Left lung (tissue), 10 donors: ENCODE data around the gene STAMBPL1. TPM values are rescaled to one million over a fixed set of nuclear protein-coding genes. Genes with fewer than 3 reads are reported as not detected.
A peak's percentile ranks its signal among the peaks of the same experiment; 100 is the strongest.

ENCODE experiments used
- ATAC-seq: fragments of 200-7000 bp; cut with Tn5 transposase; one replicate; pipeline ENCODE4 v1.9.1; 2020; ENCODE audit warnings: moderate library complexity
- DNase-seq, 4 donors: peaks; one replicate each; pipeline ENCODE4 v3.0.0-alpha.2; 2013 to 2020
- H3K27ac ChIP-seq, 2 donors: fragments of 200-600 bp; sonication (generic) in 1 of 2; one replicate each; pipeline versions ENCODE4 v1.5.0 to v1.8.0; 2020 to 2021
- H3K27me3 ChIP-seq, 2 donors: fragments of 200-600 bp; sonication (generic) in 1 of 2; one replicate each; pipeline versions ENCODE4 v1.5.0 to v1.8.0; 2020 to 2021
- H3K36me3 ChIP-seq, 2 donors: fragments of 200-600 bp; sonication (generic) in 1 of 2; one replicate each; pipeline versions ENCODE4 v1.5.0 to v1.8.0; 2020 to 2021
- H3K4me1 ChIP-seq, 2 donors: fragments of 200-600 bp; one replicate each; pipeline ENCODE4 v1.8.0; 2021
- H3K4me3 ChIP-seq, 2 donors: fragments of 200-600 bp; sonication (generic) in 1 of 2; one replicate each; pipeline versions ENCODE4 v1.5.0 to v1.8.0; 2020 to 2021; ENCODE audit warnings: mild to moderate bottlenecking in 1 of 2
- H3K9me3 ChIP-seq, 2 donors: fragments of 200-600 bp; sonication (generic) in 1 of 2; one replicate each; pipeline versions ENCODE4 v1.5.0 to v1.8.0; 2020 to 2021
- CTCF ChIP-seq, 2 donors: fragments of 200-600 bp; sonication (generic) in 1 of 2; IDR thresholded peaks; one replicate each; pipeline versions ENCODE4 v1.5.0 to v1.8.0; 2021; ENCODE audit warnings: antibody characterized with exemption in 2 of 2
- intact Hi-C, 2 donors: fragments of 100-400 bp; cut with DNase I; formaldehyde crosslinking; loops; one replicate each; pipeline versions ENCODE4 v1.11.2 to v1.14.2; 2022
- polyA plus RNA-seq, 6 donors: library from polyadenylated mRNA; unstranded; fragments of 120-200 nt; gene quantifications; one replicate each; pipeline ENCODE4 v1.2.1, GENCODE V29; 2013; ENCODE audit not compliant: insufficient read length in 6 of 6
- total RNA-seq, 2 donors: library from RNA; stranded (reverse); fragmentation: NEBNext Ultra II Directional; extraction: Animal tissue kit (Norgen Biotek cat#: 25700); gene quantifications; one replicate each; pipeline ENCODE4 v1.2.1, GENCODE V29; 2021
- donor health status: DM: no; HTN: yes; CAD: no.
- donor health status: DM: no; HTN: no; CAD: no.

The STAMBPL1 gene
- total and polyA plus RNA-seq, 8 donors = 7.5 to 13.4 (median 11.4) TPM

- ATAC-seq (peak; percentile 38), DNase-seq (no peak)
- H3K4me3 ChIP-seq = no peak overlapping the region
- peak overlapping the region in 1 of 2 donors; percentile 83 for H3K27ac ChIP-seq
- TF ChIP-seq CTCF (IDR thresholded peaks at IDR 0.05) = no peak
- intact Hi-C loops = no loop called here
- H3K4me1 ChIP-seq = peaks cover 7 to 66% of the 10 kb centered on the region in 2 donors
- no peaks in the 10 kb centered on the region for H3K9me3 ChIP-seq
- H3K36me3 ChIP-seq = no peaks in the 10 kb centered on the region
- H3K27me3 ChIP-seq = no peaks in the 10 kb centered on the region
Observed at GRCh38 chr10:88853155-88853881, 26.7 kb upstream of the STAMBPL1 start.

GRCh38 chr10:88854684-88855083 is 25.4 kb upstream of the STAMBPL1 start:
- intact Hi-C loops = no loop called here
- Histone ChIP-seq H3K4me3 (no peak overlapping the region), H3K27me3 (no peaks in the 10 kb centered on the region), H3K4me1 (peaks cover 7 to 60% of the 10 kb centered on the region in 2 donors), H3K27ac (peak overlapping the region in 1 of 2 donors; percentile 83), H3K9me3 (no peaks in the 10 kb centered on the region), H3K36me3 (no peaks in the 10 kb centered on the region)
- DNase-seq (no peak), ATAC-seq (no peak)
- TF ChIP-seq CTCF (IDR thresholded peaks at IDR 0.05) = no peak

- no peak overlapping the region for H3K4me3 ChIP-seq
- DNase-seq (no peak), ATAC-seq (no peak)
- peaks cover 0 to 51% of the 10 kb centered on the region in 2 donors for H3K4me1 ChIP-seq
- H3K27ac ChIP-seq = no peak overlapping the region
- H3K36me3 ChIP-seq = no peaks in the 10 kb centered on the region
- intact Hi-C loops = no loop called here
- TF ChIP-seq CTCF (IDR thresholded peaks at IDR 0.05) = no peak
- H3K9me3 ChIP-seq = no peaks in the 10 kb centered on the region
- H3K27me3 ChIP-seq = no peaks in the 10 kb centered on the region
Observed at GRCh38 chr10:88857831-88858230, 22.2 kb upstream of the STAMBPL1 start.

GRCh38 chr10:88858491-88858890 is 21.6 kb upstream of the STAMBPL1 start:
- H3K27ac ChIP-seq = no peak overlapping the region
- H3K36me3 ChIP-seq = no peaks in the 10 kb centered on the region
- no peaks in the 10 kb centered on the region for H3K27me3 ChIP-seq
- H3K9me3 ChIP-seq = no peaks in the 10 kb centered on the region
- no peak overlapping the region for H3K4me3 ChIP-seq
- DNase-seq = no peak
- TF ChIP-seq CTCF (IDR thresholded peaks at IDR 0.05) = no peak
- peak; percentile 54 for ATAC-seq
- peaks cover 0 to 47% of the 10 kb centered on the region in 2 donors for H3K4me1 ChIP-seq
- intact Hi-C loops = no loop called here

- Histone ChIP-seq H3K4me3 (no peak overlapping the region), H3K27ac (peak overlapping the region in 1 of 2 donors; percentile 54), H3K27me3 (no peaks in the 10 kb centered on the region), H3K36me3 (no peaks in the 10 kb centered on the region), H3K9me3 (no peaks in the 10 kb centered on the region), H3K4me1 (peaks cover 0 to 36% of the 10 kb centered on the region in 2 donors)
- no peak for DNase-seq
- TF ChIP-seq CTCF (IDR thresholded peaks at IDR 0.05) = no peak
- ATAC-seq = no peak
- intact Hi-C loops = no loop called here
Observed at GRCh38 chr10:88861036-88861435, 19.0 kb upstream of the STAMBPL1 start.
